GM19043 (cell line): Measurements from ENCODE around the gene GNAZ.

Source experiments
- ATAC-seq: cut with Tn5 transposase; IDR thresholded peaks from one replicate; pipeline ENCODE4 v1.9.1; 2021; ENCODE audit warnings: low read depth; ENCODE audit not compliant: unreplicated experiment

GNAZ gene

DNA sequence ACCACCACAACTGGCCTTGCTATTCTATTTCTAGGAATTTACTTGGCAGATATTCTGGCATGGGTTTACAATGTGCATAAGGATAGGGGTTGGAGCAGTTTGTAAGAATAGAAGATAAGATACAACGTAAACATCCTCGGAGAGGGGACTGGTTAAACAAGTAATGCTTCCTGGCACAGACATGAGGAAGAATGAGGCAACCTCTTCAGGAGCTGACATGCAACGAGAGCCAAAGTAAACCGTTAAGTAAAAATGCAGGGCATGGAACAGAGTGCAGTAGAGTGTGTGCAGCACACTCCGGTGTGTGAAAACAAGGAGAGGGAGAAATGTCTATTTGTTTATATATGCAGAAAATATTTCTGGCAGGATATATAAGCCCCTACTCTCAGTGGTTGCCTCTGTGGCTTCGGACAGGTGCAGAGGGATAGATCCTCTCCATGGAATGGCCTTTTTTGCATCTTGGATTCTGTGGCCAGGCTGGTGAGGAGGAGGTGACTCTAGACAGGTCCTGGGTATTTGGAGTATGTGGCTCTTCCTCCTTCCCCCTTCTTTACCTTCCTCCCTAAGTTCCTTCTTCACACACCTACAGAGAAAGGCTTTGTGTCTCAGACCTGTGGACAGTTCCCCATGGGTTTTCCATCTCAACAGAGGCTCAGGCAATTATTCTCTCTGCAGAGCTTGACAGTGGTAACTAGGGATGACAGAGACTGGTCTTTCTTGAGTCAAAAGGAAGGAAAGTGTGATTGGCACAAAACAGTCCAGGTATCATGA lies 77.5 kb downstream of the GNAZ start:
- no peak for ATAC-seq

DNA sequence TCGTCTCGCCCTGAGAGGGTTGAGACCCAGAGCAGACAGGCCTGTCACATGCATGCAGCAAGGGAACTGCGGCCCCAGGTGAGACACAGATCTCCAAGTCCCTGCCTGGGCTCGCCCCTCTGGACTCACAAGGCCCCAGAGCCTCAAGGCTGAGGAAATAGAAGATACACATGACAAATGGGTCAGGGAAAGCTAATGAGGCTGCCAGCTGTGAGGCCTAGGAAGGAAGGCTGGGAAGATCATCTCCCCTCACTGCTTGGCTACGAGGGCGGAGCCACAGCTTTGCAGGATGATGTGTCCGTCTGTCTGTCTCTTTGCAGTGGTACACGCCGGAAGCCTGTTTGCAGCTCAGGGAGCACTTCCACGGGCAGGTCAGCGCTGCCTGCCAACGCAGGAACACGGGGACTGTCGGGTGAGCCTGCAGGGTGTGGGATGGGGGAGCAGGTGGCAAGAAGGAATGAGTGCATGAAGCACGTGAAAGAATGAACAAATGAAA lies 79.5 kb downstream of the GNAZ start:
- ATAC-seq: no peak

DNA sequence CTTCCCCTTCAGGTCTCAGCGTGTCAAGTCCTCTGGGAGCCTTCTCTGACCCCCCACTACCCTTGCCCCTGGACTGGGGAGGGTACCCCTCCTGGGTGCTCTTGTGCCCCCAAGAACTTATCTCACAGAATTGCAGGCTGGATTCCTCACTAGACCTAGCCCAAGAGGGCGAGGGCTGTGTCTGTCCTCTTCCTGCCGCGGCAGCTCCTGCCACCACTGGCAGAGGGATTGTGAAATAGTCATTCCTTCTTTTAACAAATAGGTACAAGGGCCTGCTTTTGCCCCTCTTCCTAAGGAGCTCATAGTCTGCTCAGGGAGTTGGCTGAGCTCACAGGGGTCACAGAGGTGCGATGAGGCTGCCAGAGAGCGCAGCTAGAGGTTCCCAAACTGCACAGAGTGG lies 80.4 kb downstream of the GNAZ start:
- ATAC-seq: no peak

DNA sequence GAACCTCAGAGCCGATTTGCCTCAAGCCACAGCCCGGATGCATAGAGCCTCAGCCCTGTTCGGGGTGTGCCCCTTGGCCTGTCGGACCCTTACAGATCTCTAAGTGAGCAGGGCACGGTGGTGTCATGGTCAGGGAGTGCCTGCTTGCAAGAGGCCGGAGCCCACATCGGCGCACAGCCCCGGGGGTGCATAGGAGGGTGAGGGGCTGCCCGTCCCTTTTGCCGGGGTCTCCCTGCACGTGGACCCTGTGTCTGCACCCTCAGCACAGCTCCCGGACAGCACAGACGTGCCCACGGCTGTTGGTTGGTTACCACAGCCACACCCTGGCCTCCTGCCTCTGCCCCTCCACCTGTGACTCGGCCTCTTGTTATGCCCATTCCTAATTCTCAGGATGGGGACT lies 81.5 kb downstream of the GNAZ start:
- no peak for ATAC-seq

DNA sequence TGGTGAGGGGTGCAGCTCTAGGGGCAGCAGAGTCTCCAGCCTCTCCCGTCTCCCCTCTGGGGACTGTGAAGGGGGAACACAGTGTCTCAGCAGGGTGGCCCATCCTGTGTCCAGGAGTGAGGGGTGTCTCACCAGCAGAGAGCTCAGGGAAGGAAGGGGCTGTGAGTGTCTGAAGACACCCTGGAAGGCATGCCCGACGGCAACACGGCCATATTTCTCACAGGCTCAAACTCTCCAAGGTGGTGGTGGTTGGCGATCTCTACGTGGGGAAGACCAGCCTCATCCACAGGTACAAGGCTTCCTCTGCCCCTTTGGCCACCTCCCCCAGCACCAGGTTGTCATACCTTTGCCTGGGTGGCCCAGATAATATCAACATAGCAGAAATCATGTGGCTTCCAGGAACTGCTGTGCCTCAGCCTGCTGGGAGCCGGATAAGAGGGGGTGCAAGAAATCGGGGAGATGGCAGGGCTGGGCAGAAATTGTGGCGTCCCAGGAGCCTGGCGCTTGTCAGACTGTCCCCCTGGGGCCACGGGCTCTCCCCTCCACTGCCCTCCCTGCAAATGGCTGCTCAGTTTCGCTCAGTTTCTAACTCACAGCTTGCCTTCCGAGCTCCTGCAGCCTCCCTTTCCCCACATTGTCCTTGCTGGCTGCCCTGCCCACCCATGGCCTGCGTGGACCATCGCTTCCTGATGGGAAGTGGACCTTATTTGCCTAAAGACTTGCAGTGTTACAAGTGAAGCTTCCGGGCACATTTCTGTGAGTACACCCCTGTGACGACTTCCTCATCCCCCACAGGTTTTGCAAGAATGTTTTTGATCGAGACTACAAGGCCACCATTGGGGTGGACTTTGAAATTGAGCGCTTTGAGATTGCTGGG lies 82.2 kb downstream of the GNAZ start:
- no peak for ATAC-seq

DNA sequence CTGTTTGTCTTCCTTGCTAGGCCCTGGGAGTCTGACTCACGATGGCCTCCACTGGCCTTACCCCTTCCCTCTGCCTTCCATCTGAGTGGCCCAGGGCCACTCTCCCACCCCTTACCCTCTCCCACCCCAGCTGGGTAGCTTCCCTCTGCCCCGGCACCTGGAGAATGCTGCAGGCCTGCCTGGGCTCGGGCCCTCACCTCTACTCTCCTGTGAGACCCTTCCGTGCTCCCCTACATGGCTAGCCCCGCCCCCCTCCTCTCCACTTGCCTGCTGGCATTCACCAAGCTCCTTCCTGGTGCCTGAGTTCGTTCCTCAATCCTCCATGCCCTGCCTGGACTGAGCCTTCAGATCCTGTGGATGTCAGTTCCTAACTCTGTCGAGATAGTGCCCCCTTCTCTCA lies 83.7 kb downstream of the GNAZ start:
- ATAC-seq: no peak

DNA sequence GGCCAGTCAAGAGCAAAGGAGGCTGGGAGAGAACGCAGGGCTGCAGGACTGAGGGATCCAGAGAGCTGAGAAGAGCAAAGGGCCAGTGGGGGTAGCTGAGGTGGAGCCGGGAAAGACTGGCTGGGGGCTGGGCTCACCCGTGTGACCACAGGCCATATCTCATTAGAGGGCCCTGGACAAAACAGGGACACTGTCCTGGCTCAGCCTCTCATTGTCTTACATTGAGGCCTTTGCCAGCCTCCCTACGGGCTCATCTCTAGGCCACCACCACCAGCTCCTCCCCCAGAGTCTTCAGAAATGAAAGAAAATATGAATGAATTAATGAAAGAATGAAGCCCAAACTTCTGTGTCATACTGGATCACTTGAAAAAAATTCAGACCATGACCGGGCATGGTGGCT lies 84.1 kb downstream of the GNAZ start:
- no peak for ATAC-seq

DNA sequence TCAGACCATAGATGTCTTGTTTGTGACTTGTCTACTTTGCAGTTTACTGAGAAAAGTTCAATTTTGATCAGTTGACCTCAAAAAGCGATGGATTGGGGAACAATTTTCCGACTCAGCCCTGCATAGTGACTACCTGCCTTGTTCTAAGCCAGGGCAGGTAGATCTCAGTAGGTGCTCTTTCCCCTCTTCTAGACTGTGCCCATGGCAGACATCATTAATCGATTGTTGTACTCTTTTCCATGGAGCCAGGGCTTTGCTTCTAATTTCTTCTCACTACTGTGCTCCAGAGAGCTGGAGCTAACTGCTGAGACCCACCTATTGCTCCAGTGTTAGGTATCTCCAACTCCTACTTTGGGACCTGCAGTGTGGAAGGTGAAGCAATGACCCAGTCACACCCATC lies 84.8 kb downstream of the GNAZ start:
- ATAC-seq: no peak

DNA sequence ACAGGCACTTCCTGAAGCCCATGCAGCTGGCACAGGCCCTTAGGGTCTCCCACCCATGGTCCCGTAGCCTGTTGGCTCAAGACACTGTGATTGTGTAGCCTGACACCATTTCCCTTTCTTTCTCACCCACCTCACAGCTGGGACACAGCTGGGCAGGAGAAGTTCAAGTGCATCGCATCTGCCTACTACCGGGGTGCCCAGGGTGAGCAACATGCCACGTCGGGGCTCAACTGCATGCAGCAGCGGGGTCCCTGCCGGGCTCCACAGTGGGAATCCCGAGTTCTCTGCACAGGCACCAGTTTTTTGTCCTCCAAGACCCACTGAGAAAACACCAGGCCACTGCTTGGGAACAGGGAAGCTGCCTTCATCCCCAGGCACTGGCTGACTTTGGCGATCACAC lies 85.5 kb downstream of the GNAZ start:
- no peak for ATAC-seq

DNA sequence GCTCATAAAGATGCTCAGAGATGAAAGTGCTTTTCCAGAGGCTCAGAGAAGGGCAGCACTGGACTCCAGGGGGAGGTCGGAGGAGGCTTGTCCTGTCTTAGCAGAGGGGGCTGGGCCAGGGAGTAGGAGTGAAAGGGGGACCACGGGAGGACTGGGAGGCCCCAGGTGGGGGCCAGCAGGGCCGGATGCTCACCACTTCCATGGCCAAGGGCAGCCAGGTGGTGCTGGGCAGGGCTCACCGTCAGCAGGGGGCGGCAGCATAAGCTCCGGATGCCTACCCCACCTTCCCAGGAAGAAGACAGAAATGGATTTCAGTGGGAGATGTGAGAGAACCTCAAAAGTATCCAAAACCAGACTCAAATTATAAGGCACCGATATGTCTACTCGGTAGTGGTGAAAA lies 86.0 kb downstream of the GNAZ start:
- no peak for ATAC-seq

DNA sequence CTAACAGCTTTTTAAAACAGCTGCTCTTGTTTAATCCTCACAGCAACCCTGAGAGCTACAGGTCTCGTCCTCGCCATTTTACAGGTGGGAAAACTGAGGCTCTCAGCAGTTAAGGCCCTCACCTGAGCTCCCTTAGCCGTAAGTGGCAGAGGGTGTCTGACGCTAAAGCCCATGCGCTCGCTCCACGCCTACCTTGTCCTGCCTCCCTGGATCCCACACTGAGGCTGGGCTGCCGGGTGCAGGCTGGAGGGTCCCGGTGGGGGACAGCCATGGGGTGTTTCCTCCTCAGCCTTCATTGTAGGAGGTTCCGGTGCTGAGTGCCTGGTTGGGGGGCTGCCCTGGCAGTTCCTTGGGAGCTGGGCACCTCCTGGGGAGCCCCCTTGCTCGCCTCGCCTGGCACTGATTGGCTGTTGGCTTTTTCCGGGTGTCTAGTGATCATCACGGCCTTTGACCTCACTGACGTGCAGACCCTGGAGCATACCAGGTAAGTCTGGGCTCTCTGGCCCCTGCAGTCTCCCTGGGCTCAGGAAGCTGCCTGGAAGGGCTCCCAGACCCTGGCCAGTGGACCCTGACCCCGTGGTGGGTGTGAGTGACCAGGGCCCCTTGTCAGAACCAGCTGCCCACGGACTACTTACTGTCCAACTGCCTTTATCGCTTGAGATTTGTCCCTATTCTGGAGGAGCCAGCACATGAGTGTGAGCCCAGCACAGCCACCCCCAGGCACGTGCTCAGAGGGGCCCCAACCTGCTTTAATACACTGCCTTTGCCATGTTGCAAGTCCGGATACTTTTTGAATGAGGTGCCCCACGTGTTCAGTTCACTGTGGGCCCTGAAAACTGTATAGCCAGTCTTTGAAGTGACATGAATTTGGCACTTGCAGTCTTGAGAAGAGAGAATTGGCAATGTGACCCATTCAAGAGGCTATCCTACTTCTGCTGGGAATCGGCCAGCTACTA lies 87.5 kb downstream of the GNAZ start:
- ATAC-seq: no peak

DNA sequence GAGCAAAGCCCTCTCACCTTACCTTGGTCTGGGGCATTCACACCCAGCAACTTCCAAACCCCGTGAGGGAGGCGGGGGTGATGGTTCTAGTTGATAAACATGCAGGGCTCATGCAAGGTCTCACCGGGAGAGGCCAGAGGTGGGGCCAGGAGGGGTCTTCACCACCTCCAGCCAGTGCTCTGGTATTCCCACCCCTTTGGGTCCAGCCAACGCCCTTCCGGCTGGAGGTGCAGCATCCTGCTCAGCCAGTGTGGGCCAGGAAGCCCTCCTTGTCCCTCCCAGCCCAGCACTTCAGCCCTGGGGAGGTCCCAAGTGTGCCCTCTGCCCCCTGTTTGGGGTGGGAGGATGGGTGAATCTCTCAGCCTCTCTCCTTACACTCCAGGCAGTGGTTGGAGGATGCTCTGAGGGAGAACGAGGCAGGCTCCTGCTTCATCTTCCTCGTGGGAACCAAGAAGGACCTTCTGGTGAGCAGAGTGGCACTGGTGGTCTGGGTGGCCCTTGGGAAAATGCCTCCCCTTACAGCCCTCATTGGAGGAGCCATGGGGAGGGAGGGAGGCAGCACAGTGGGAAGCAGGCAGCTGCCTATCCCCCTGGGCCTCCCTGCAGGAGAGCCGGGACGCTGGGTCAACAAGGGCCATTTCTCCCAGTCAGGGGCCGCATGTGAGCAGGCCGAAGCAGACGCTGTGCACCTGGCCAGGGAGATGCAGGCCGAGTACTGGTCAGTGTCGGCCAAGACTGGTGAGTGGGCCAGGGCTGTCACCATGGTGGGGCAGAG lies 88.4 kb downstream of the GNAZ start:
- ATAC-seq: no peak

DNA sequence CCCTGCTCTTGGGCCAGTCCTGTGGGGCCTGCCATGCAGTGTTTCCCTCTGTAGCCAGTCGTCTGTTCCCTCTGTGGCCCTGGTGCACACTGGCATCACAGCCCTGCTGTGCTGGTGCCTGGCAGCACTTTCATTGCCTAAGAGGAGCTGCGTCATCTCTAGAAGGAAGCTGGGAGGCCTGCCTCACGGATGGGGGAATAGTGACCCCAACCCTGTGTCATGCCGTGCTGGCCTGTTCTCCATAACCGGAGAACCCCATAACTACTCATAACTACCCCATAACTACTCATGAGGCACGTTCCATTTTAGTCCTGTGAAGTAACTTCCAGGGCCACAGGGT lies 88.9 kb downstream of the GNAZ start:
- ATAC-seq: no peak

DNA sequence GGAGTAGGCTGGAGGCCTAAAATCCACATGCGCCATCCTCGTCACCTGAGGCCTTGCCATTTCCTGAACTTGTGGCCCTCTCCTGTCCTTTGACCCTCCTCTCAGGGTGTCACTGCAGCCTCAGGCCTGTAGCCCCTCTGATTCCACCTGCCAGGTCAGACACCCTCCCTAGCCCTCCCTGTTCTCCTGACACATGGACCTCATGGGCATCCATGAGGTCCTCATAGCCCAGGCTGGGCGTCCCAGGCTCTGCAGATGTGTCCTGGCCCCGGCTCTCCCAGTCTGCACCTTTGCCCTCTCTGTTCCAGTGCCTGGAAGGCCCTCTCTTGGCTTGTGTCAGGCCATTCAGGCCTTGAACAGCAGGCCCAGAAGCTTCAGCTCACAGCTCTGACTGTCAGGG lies 90.7 kb downstream of the GNAZ start:
- ATAC-seq: no peak

DNA sequence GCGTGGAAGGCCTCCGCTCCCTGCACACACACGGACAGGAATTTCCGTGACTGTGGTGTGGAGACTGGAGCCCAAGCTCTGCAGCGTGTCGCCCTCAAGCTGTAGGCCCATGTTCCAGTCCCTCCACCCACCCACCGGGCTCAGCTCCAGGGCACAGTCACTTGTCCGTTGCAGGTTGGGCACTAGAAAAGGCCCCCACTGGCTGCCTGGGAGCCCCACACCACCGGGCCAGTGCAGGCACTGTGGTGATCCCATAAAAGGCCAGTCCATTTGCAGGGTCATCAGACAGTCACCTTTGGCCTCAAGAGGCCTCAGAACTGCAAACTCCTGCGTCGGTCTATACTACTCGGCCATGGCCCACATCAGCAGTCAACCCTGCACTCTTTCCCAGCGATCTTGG lies 91.3 kb downstream of the GNAZ start:
- no peak for ATAC-seq

DNA sequence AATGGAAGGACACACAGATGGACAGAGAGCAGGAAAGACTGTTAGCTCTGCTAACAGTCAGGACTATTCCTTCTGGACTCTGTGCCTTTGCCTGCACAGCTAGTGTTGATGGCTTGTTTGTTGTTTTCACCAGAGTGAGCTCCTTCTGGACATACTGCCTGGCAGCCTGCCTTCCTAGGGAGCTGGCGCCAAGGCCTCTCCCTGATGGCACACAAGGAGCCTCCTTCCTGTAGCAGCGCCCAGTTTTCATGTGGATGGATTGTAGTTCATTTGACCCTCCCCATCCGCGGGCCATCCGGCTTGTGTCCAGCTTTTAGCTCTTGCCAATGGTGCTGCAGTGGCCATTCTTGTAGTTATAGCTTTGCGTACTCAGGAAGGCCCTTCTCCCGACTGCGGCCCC lies 93.3 kb downstream of the GNAZ start:
- no peak for ATAC-seq

DNA sequence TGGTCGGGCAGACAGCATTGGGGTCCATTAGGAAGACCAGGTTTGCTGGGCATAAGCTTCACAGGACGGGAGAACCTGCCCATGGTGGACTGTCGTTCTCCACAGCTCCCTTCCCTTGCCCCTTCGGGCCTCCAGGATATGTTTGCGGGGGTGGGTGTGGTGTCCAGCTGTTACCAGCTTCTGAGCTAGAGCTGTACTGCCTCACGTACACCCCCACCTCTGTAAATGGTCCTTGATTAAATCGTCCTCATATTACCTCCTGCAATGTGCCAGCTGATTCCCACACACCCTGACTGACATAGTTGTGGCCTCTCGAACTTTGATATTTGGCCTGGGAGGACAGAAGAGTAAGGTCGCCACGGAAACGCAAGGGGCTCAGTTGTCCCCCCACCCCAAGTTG lies 93.8 kb downstream of the GNAZ start:
- no peak for ATAC-seq

DNA sequence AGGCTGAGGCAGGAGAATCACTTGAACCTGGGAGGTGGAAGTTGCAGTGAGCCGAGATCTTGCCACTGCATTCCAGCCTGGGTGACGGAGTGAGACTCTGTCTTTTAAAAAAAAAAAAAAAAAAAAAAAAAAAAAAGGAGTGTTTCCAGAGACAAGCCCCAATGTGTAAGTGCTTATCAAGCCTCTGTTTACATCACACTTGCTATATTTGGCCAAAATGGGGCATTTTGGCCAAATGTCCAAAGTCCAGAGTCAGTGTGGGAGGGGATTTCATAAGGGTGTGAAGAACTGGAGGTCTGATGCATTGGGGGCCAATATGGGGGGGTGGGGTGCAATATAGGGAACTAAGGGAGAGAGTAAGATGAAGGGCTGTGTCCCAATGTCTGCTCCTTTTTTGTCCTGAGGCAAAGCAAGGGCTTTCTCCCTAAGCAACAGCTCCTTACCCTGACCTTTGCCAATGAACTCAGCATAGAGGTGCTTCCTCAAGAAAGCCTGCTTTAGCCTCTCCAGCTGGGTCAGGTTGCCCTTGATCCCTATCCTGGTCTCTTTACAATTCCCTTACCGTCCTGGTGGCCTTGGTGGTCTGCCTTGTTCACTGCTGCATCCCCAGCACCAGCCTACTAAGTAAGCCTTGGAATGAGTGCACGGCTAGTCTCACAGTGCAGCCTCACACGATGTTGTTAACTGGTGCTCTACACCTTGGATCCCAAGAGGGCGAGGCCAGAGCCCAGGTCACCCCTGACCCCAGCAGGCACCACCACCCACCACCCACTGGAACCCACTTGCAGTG lies 95.9 kb downstream of the GNAZ start:
- no peak for ATAC-seq

DNA sequence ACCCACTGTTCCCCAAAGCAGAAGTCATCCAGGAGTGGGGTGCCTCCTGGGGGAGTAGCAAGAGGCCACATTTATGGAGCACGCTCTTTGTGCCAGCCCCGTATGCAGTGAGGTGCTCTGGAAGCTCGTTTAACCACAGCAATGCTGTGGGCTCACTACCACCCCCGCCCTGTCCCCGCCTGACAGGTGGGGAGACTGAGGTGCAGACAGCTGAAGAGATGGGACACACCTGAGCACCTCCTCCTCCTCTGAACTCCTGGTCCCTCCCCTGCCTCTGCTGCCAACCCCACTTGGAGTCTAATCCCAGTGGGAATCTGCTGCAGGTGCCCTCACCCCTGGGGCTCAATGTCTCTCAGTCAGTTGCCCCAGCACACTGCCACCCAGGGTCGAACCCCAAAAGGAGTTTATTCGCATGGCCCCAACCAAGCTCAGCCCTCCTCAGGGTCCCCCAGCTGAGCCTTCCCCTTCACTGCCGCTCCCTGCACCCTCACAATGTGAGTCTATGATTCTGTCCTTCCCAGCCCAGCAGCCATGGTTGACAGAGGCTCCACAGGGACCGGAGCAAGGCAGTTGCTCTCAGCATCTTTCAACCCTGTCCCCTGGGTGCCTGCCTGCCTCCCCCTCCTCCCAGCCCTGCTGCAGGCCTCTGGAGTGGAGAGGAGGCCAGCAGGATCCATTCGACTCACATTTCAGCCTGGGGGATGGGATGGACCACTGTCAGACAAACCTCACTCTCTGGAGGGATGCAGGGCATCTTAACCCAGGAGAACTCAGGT lies 96.7 kb downstream of the GNAZ start:
- no peak for ATAC-seq
